Measurements from ENCODE around the gene ART1.

The ART1 gene

DNA sequence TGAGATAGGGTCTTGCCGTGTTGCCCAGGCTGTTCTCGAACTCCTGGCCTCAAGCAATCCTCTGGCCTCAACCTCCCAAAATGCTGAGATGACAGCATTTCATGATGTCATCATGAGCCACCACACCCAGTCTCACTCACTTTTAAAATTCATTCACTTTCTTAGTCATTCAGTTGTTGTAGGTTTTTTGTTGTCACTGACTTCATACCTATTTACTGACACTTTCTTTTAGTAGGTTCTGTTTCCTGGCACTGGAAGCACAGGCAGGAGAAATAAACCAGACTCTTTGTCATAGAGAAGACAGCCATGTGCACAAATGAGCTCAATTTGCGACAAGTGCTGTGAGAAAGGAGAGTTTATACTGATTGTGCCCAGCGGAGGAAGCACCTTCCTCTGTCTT is 13.6 kb upstream of the ART1 start:
- TF ChIP-seq, protein P1, sequence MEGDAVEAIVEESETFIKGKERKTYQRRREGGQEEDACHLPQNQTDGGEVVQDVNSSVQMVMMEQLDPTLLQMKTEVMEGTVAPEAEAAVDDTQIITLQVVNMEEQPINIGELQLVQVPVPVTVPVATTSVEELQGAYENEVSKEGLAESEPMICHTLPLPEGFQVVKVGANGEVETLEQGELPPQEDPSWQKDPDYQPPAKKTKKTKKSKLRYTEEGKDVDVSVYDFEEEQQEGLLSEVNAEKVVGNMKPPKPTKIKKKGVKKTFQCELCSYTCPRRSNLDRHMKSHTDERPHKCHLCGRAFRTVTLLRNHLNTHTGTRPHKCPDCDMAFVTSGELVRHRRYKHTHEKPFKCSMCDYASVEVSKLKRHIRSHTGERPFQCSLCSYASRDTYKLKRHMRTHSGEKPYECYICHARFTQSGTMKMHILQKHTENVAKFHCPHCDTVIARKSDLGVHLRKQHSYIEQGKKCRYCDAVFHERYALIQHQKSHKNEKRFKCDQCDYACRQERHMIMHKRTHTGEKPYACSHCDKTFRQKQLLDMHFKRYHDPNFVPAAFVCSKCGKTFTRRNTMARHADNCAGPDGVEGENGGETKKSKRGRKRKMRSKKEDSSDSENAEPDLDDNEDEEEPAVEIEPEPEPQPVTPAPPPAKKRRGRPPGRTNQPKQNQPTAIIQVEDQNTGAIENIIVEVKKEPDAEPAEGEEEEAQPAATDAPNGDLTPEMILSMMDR (IDR thresholded peaks at IDR 0.05; ENCODE audit: control insufficient read depth, extremely low read depth, insufficient read depth) = no peak
- no peak for DNase-seq (ENCODE audit: low read depth)
- no peak overlapping the region for H3K4me3 ChIP-seq (ENCODE audit: low read depth, low read length)

DNA sequence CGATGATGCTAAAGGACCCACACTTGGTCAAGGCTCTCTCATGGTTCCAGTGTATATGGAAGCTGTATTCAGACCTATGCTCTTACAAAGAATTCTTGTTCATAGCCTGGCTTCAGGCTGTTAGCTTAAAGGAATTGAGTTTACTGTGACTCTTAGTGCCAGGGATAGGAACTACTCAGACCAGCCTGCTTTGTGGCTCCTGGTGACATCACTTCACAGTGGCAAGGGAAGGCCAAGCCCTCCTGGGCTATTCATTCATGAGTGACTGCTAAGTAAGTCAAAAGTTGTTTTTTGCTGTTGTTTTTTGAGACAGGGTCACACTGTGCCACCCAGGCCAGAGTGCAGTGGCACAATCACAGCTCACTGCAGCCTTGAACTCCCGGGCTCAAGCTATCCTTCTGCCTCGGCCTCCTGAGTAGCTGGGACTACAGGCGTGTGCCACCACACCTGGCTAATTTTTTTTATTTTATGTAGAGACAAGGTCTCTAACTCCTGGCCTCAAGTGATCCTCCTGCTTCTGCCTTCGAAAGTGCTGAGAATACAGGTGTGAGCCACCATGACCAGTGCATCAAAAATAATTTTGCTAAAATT is 12.8 kb upstream of the ART1 start:
- no peak overlapping the region for H3K4me3 ChIP-seq (ENCODE audit: low read depth, low read length)
- no peak for DNase-seq (ENCODE audit: low read depth)
- TF ChIP-seq, protein P1 (IDR thresholded peaks at IDR 0.05; ENCODE audit: control insufficient read depth, extremely low read depth, insufficient read depth) = no peak

DNA sequence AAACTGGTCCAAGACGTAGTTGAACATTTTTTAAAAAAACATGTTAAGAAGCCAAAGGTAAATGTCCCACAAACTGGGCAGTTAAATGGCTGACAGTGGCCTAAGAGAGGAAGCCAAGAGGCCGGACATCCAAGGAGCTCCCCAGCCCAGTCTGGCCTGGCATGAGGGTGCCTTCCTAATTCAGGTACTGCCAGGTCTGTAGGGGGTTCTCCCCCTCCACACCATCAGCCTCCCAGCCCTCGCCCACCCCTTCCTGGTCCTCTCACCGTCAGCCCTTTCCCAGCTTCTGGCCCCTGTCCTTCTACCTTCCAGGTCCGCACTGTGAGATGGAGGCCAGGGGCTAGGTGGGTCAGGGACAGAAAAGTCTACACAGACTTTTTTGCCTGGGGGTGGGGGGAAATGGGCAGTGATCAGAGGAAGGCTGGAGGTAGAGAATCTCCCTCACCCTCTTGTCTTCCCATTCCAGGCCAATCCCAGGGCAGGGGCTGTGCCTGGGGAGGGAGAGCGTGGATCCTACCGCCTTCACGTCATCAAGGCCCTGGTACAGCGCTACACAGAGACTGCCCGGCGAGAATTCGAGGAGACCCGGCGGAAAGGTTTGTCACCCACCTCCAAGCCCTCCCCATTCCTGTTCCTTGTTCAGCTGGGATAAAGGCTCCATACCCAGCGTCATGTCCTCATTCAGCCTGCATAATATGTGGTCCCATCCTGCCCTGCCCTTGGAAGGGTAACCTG is 9.1 kb upstream of the ART1 start:
- H3K4me3 ChIP-seq (ENCODE audit: low read depth, low read length) = no peak overlapping the region

DNA sequence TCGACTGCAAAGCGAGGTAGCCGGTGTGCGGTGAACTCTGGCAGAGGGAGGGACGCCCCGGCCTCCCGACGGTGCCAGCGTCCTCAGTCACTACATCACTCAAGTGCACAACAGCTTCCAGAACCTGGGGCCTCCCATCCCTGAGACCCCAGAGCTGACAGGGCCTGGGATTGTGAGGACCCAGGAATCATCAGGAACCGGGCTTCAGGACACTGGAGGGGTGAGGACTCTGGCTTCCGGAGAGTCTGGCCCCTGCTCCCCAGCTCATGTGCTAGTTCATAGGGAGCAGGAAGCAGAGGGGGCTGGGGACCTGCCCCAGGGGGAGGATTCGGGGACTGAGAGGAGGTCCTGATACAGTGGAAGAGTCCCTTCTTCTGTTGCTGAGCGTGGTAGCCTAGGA is 7.7 kb upstream of the ART1 start:
- H3K4me3 ChIP-seq (ENCODE audit: low read depth, low read length) = no peak overlapping the region
- TF ChIP-seq, protein P1 (IDR thresholded peaks at IDR 0.05; ENCODE audit: control insufficient read depth, extremely low read depth, insufficient read depth) = no peak
- no peak for DNase-seq (ENCODE audit: low read depth)

More for the DNA sequence above, 9.1 kb upstream of the ART1 start:
- no peak for DNase-seq (ENCODE audit: low read depth)
- TF ChIP-seq, protein P1 (IDR thresholded peaks at IDR 0.05; ENCODE audit: control insufficient read depth, extremely low read depth, insufficient read depth) = no peak

DNA sequence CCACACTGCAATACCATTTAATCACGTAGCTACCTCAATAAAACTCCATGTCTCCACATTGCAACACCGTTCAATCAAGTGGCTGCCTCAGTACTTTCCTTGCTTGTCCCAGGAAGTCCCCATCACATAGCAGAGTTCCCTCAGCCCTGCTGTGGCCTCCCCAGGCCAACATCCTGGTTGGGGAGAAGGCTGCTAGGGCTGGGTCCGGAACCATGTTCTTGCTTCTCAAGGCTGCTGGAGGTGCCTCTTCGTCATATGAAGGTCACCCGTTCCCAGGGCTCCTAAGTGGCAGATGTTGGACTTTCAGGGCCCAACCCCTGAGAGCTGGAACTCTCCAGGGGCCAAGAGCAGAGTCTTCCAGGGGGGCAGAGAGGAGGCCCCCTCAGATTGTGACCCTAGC is 6.4 kb upstream of the ART1 start:
- H3K4me3 ChIP-seq (ENCODE audit: low read depth, low read length) = no peak overlapping the region
- DNase-seq (ENCODE audit: low read depth) = no peak
- TF ChIP-seq, protein P1 (IDR thresholded peaks at IDR 0.05; ENCODE audit: control insufficient read depth, extremely low read depth, insufficient read depth) = no peak

DNA sequence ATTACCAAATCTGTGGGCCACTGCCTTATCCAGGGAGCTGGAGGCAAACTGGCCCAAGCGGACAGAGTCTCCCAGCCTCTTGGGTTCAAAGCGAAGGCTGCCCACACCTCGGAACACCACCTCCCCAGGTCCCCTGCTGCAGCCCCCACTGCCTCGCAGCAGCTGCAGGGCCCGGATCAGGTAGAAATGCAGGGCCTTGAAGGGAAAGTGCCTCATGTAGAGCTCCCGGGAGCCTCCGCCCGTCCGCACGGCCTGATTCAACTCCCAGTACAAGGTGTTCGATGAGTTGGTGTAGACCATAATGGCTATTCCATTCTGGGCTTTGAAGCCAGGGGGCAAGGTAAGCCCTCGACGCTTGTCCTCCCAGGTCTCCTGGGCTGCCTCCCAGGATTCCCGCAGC is 5.1 kb upstream of the ART1 start:
- H3K4me3 ChIP-seq (ENCODE audit: low read depth, low read length) = no peak overlapping the region
- TF ChIP-seq, protein P1 (IDR thresholded peaks at IDR 0.05; ENCODE audit: control insufficient read depth, extremely low read depth, insufficient read depth) = no peak
- no peak for DNase-seq (ENCODE audit: low read depth)

DNA sequence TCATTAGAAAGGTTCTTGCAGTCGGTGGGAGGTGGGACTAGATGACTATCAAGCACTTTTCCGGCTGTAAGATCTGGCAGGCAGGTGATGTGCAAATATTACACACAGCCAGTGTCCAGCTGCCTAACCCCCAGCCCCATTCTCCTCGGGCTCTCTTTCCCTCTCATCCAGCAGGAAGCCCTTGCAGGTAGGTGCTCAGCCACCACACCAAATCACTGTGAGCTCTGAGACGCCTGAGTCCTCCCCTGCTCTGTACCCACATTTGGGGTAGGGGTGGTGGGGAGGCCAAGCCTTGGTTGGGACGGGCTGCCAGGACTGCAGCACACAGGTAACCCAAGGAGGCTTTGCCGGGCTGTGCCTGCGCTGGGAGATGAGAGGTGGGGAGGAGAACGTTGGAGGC is 3.7 kb upstream of the ART1 start:
- DNase-seq (ENCODE audit: low read depth) = no peak
- H3K4me3 ChIP-seq (ENCODE audit: low read depth, low read length) = no peak overlapping the region
- TF ChIP-seq, protein P1 (IDR thresholded peaks at IDR 0.05; ENCODE audit: control insufficient read depth, extremely low read depth, insufficient read depth) = no peak

Data from LNCaP clone FGC (cell line).